Mammary epithelial cell (primary cell): ENCODE data around the gene TTC33.

Experiments used
- EZH2 ChIP-seq: IDR thresholded peaks from 2 replicates; pipeline ENCODE4 v1.6.1; 2012; ENCODE audit warnings: low read length, inconsistent platforms, borderline replicate concordance
- TF ChIP-seq, protein P1 (sequence below), 2 donors: IDR thresholded peaks in 1 of 2; conservative IDR thresholded peaks in 1 of 2; 2 replicates each; pipeline ENCODE4 v1.5.1; 2011 to 2012; ENCODE audit warnings: inconsistent platforms in 2 of 2, low read length in 2 of 2, mild to moderate bottlenecking in 2 of 2, control low read depth in 1 of 2, low read depth in 1 of 2; ENCODE audit not compliant: insufficient read depth in 1 of 2; ENCODE audit errors: extremely low read depth in 1 of 2

- TF ChIP-seq, protein P1, sequence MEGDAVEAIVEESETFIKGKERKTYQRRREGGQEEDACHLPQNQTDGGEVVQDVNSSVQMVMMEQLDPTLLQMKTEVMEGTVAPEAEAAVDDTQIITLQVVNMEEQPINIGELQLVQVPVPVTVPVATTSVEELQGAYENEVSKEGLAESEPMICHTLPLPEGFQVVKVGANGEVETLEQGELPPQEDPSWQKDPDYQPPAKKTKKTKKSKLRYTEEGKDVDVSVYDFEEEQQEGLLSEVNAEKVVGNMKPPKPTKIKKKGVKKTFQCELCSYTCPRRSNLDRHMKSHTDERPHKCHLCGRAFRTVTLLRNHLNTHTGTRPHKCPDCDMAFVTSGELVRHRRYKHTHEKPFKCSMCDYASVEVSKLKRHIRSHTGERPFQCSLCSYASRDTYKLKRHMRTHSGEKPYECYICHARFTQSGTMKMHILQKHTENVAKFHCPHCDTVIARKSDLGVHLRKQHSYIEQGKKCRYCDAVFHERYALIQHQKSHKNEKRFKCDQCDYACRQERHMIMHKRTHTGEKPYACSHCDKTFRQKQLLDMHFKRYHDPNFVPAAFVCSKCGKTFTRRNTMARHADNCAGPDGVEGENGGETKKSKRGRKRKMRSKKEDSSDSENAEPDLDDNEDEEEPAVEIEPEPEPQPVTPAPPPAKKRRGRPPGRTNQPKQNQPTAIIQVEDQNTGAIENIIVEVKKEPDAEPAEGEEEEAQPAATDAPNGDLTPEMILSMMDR (conservative IDR thresholded peaks at IDR 0.05 in 1 of 2, IDR thresholded peaks at IDR 0.05 in 1 of 2; ENCODE audit: extremely low read depth in 1 of 2, insufficient read depth in 1 of 2, low read depth in 1 of 2, low read length in 2 of 2): no peak
- TF ChIP-seq EZH2: no peak
These were observed 68.4 kb downstream of the TTC33 start for GRCh38 chr5:40687321-40687720.
